ENCODE measurements around the gene SLC24A5.

The SLC24A5 gene

GRCh38 chr15:48191574-48192225 is 70.9 kb downstream of the SLC24A5 start, which contains the start of gene CTXN2:
CTXN2 (plus strand) TSS chr15:48191665; CDS start chr15:48201301, 9,636 bp downstream.
- DNase-seq, result peak in 2 of 14 donors; percentile 2 to 82
